ENCODE measurements around the gene PAX2.

- TF ChIP-seq, protein P1, sequence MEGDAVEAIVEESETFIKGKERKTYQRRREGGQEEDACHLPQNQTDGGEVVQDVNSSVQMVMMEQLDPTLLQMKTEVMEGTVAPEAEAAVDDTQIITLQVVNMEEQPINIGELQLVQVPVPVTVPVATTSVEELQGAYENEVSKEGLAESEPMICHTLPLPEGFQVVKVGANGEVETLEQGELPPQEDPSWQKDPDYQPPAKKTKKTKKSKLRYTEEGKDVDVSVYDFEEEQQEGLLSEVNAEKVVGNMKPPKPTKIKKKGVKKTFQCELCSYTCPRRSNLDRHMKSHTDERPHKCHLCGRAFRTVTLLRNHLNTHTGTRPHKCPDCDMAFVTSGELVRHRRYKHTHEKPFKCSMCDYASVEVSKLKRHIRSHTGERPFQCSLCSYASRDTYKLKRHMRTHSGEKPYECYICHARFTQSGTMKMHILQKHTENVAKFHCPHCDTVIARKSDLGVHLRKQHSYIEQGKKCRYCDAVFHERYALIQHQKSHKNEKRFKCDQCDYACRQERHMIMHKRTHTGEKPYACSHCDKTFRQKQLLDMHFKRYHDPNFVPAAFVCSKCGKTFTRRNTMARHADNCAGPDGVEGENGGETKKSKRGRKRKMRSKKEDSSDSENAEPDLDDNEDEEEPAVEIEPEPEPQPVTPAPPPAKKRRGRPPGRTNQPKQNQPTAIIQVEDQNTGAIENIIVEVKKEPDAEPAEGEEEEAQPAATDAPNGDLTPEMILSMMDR (IDR thresholded peaks at IDR 0.05) = no peak
- TF ChIP-seq POLR2A (IDR thresholded peaks at IDR 0.05) = no peak
These were observed 17.6 kb upstream of the PAX2 start for GRCh38 chr10:100727808-100728207.

Data from adrenal gland (tissue), 5 donors.